ENCODE data around the gene HOMER1.

- TF ChIP-seq CTCF (IDR thresholded peaks at IDR 0.05) (no peak), POLR2A (IDR thresholded peaks at IDR 0.05) (peak in 1 of 2 donors; percentile 4), POLR2AphosphoS5 (IDR thresholded peaks at IDR 0.05; ENCODE audit: insufficient read depth in 1 of 2, low read depth in 1 of 2) (no peak)
These were observed at the start of gene HOMER1 for GRCh38 chr5:79513704-79514390.

Data from vagina (tissue), 2 donors.